Measurements from ENCODE around the gene MXI1.

MXI1 gene

GRCh38 chr10:110207011-110207804 is at the start of gene MXI1:
Gene MXI1 (plus strand): TSS chr10:110207605. CDS start chr10:110207809, 204 bp downstream.
- DNase-seq = peak; percentile 75

GRCh38 chr10:110158051-110159005 is 49.1 kb upstream of the MXI1 start:
- DNase-seq = no peak

- no peak for DNase-seq
Observed at GRCh38 chr10:110160081-110160480, 47.3 kb upstream of the MXI1 start.

- DNase-seq = no peak
Observed at GRCh38 chr10:110160522-110160921, 46.9 kb upstream of the MXI1 start.

GRCh38 chr10:110162741-110163145 is 44.7 kb upstream of the MXI1 start:
- no peak for DNase-seq

- DNase-seq = no peak
Observed at GRCh38 chr10:110163192-110163773, 44.1 kb upstream of the MXI1 start.

- DNase-seq = no peak
Observed at GRCh38 chr10:110163841-110164240, 43.6 kb upstream of the MXI1 start.

- no peak for DNase-seq
Observed at GRCh38 chr10:110165239-110165638, 42.2 kb upstream of the MXI1 start.

- DNase-seq = no peak
Observed at GRCh38 chr10:110167149-110167548, 40.3 kb upstream of the MXI1 start.

- DNase-seq = no peak
Observed at GRCh38 chr10:110168601-110169481, 38.6 kb upstream of the MXI1 start.

GRCh38 chr10:110169586-110169985 is 37.8 kb upstream of the MXI1 start:
- DNase-seq = no peak

- DNase-seq = no peak
Observed at GRCh38 chr10:110170142-110170971, 37.0 kb upstream of the MXI1 start.

GRCh38 chr10:110171032-110171431 is 36.4 kb upstream of the MXI1 start:
- DNase-seq = no peak

- DNase-seq = no peak
Observed at GRCh38 chr10:110172155-110172554, 35.2 kb upstream of the MXI1 start.

- no peak for DNase-seq
Observed at GRCh38 chr10:110174201-110174600, 33.2 kb upstream of the MXI1 start.

GRCh38 chr10:110174816-110175215 is 32.6 kb upstream of the MXI1 start:
- no peak for DNase-seq

GRCh38 chr10:110175406-110175805 is 32.0 kb upstream of the MXI1 start:
- DNase-seq = peak; percentile 55

- no peak for DNase-seq
Observed at GRCh38 chr10:110176141-110177030, 31.0 kb upstream of the MXI1 start.

GRCh38 chr10:110179220-110179619 is 28.2 kb upstream of the MXI1 start:
- DNase-seq = no peak

- DNase-seq = no peak
Observed at GRCh38 chr10:110181451-110181850, 26.0 kb upstream of the MXI1 start.

Measured in NCI-H226 (cell line).